ENCODE measurements around the gene RAMAC.
A peak's percentile ranks its signal among the peaks of the same experiment; 100 is the strongest.
"Not testable (repeated sequence)": the region's sequence is repeated elsewhere in the genome, so short reads cannot be mapped to it uniquely, and the experiment has no call there.

The RAMAC gene

GRCh38 chr15:83016906-83017305 is 30.9 kb downstream of the RAMAC start:
- no peak for DNase-seq

GRCh38 chr15:83018436-83018835 is 32.4 kb downstream of the RAMAC start:
- DNase-seq, result no peak

- peak; percentile 61 for DNase-seq
These were observed 44.0 kb downstream of the RAMAC start for GRCh38 chr15:83030021-83030420.

- not testable (repeated sequence) for DNase-seq
These were observed 45.2 kb downstream of the RAMAC start for GRCh38 chr15:83031234-83031633.

GRCh38 chr15:83036253-83036652 is 50.2 kb downstream of the RAMAC start:
- DNase-seq, result no peak

- no peak for DNase-seq
These were observed 53.2 kb downstream of the RAMAC start for GRCh38 chr15:83039206-83039605.

Data from islet precursor cell (in vitro differentiated cells).